GM12865 (cell line): ENCODE data around the gene FLCN.

Source experiments
- DNase-seq: peaks from one replicate; pipeline ENCODE4 v3.0.0; 2010; ENCODE audit warnings: low read depth
- H3K4me3 ChIP-seq: 2 replicates; pipeline ENCODE4 v1.5.1; 2011; ENCODE audit warnings: mild to moderate bottlenecking, low read depth, low read length, control low read depth
- CTCF ChIP-seq: IDR thresholded peaks from 2 replicates; pipeline ENCODE4 v1.5.1; 2011; ENCODE audit warnings: low read length, control low read depth, low read depth, inconsistent platforms; ENCODE audit not compliant: insufficient read depth; ENCODE audit errors: missing control alignments

Gene FLCN

DNA sequence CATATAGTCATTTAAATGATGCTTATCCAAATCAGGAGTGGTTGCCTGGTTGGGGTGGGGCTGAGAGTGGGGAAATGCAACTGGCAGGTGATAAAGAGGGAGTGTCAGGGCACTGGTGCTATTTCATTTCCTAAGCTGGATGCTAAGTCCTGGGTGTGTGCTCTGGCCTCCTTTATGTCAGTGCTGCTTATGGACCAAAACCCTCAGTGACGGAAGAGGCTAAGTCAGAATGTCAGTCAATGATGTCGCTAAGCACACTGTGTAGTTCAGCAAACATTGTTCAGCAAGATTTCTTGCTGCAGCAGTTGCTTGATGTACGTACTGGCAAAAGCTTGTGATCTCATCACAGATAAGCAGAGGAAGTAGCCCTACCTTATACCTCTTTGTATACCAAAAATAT is 16.4 kb upstream of the FLCN start:
- no peak overlapping the region for H3K4me3 ChIP-seq
- no peak for TF ChIP-seq CTCF
- DNase-seq = no peak

- H3K4me3 ChIP-seq = no peak overlapping the region
- no peak for DNase-seq
- no peak for TF ChIP-seq CTCF
Measured at GRCh38 chr17:17252149-17252661, 15.2 kb upstream of the FLCN start.

GRCh38 chr17:17246879-17247278 is 9.9 kb upstream of the FLCN start:
- no peak for TF ChIP-seq CTCF
- DNase-seq = no peak
- no peak overlapping the region for H3K4me3 ChIP-seq

DNA sequence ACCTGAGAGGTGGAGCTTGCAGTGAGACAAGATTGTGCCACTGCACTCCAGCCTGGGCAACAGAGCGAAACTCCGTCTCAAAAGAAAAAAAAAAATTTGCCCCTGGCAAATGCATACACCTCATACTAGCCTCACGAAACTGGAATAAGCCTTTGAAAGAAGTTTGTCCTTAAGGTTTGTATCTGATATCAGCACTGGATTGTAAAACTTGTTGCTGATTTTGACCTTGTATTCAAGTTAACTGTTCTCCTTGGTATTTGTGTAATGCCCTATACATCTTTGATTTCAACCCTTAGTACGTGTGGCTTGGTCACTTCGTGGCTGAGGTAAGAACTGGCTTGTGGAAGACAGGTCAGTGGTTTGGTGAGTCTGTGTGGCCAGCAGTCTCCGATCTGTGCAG is 6.2 kb upstream of the FLCN start:
- DNase-seq = no peak
- no peak overlapping the region for H3K4me3 ChIP-seq
- TF ChIP-seq CTCF = no peak

- TF ChIP-seq CTCF = no peak
- no peak overlapping the region for H3K4me3 ChIP-seq
- DNase-seq = no peak
Measured at GRCh38 chr17:17242246-17242645, 5.3 kb upstream of the FLCN start.

GRCh38 chr17:17241656-17242055 is 4.7 kb upstream of the FLCN start:
- no peak for TF ChIP-seq CTCF

GRCh38 chr17:17239832-17240231 is 2.9 kb upstream of the FLCN start:
- H3K4me3 ChIP-seq = no peak overlapping the region
- TF ChIP-seq CTCF = no peak

More at GRCh38 chr17:17241656-17242055, 4.7 kb upstream of the FLCN start:
- no peak for DNase-seq
- no peak overlapping the region for H3K4me3 ChIP-seq

More at GRCh38 chr17:17239832-17240231, 2.9 kb upstream of the FLCN start:
- DNase-seq = peak; percentile 15
